ENCODE data around the gene CHL1. TPM values are rescaled to one million over a fixed set of nuclear protein-coding genes. Genes with fewer than 3 reads are reported as not detected.

Gene CHL1
- total and polyA plus RNA-seq, 12 donors = 0.55 to 28.8 (median 2.2) TPM

DNA sequence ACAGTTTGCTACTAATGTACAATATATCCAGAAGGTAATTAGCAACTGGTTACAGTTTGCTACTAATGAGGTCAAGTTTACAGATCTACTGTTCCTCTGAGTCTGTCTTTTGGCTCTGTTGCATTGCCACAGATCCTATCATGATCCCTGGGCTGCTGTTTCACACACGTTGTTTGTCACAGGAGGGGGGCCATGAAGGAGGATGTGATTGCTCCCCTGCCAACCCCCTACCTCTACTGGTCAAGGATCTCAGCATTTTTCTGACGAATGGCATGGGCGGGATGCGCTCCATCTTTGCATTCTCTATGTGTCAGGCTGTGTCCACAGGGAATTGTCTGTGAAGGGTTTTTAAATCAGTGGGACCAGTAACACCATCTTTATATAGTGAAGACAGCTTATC lies 91.9 kb downstream of the CHL1 start:
- ATAC-seq (no peak), DNase-seq (no peak)
- Histone ChIP-seq H3K36me3 (no peaks in the 10 kb centered on the region), H3K4me3 (no peak overlapping the region), H3K27ac (no peak overlapping the region), H3K9me3 (no peaks in the 10 kb centered on the region), H3K27me3 (no peaks in the 10 kb centered on the region), H3K4me1 (no peaks in the 10 kb centered on the region)
- TF ChIP-seq, protein P1, sequence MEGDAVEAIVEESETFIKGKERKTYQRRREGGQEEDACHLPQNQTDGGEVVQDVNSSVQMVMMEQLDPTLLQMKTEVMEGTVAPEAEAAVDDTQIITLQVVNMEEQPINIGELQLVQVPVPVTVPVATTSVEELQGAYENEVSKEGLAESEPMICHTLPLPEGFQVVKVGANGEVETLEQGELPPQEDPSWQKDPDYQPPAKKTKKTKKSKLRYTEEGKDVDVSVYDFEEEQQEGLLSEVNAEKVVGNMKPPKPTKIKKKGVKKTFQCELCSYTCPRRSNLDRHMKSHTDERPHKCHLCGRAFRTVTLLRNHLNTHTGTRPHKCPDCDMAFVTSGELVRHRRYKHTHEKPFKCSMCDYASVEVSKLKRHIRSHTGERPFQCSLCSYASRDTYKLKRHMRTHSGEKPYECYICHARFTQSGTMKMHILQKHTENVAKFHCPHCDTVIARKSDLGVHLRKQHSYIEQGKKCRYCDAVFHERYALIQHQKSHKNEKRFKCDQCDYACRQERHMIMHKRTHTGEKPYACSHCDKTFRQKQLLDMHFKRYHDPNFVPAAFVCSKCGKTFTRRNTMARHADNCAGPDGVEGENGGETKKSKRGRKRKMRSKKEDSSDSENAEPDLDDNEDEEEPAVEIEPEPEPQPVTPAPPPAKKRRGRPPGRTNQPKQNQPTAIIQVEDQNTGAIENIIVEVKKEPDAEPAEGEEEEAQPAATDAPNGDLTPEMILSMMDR (IDR thresholded peaks at IDR 0.05) = no peak
- intact Hi-C loops (cut with DNase I) = no loop called here
- 57 to 60% methylated on average over 4 of the region's 4 CpGs for WGBS, 2 donors

DNA sequence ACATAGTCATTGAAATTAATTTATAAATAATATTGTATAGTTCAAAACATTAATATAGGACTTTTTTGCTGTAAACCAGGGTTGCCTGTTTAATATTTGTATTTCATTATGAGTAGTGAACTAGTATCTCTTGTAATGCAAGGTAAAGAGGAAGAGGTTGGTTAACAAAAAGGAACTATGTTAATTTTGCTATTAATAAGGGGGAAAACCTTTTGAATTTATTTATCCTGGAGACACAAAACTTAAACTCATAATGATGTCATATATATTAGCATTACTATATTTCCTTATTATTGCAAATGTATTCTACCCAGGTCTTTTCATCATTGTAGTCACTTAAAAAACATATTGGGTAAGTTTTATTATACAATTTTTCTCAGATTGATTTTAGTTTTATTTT lies 94.5 kb downstream of the CHL1 start:
- no peak overlapping the region for H3K27ac ChIP-seq
- no peak for ATAC-seq
- no peaks in the 10 kb centered on the region for H3K36me3 ChIP-seq
- H3K4me3 ChIP-seq = no peak overlapping the region
- no peaks in the 10 kb centered on the region for H3K9me3 ChIP-seq
- intact Hi-C loops (cut with DNase I) = no loop called here
- DNase-seq = no peak
- H3K4me1 ChIP-seq = no peaks in the 10 kb centered on the region
- H3K27me3 ChIP-seq = no peaks in the 10 kb centered on the region
- TF ChIP-seq, protein P1 (IDR thresholded peaks at IDR 0.05) = no peak

DNA sequence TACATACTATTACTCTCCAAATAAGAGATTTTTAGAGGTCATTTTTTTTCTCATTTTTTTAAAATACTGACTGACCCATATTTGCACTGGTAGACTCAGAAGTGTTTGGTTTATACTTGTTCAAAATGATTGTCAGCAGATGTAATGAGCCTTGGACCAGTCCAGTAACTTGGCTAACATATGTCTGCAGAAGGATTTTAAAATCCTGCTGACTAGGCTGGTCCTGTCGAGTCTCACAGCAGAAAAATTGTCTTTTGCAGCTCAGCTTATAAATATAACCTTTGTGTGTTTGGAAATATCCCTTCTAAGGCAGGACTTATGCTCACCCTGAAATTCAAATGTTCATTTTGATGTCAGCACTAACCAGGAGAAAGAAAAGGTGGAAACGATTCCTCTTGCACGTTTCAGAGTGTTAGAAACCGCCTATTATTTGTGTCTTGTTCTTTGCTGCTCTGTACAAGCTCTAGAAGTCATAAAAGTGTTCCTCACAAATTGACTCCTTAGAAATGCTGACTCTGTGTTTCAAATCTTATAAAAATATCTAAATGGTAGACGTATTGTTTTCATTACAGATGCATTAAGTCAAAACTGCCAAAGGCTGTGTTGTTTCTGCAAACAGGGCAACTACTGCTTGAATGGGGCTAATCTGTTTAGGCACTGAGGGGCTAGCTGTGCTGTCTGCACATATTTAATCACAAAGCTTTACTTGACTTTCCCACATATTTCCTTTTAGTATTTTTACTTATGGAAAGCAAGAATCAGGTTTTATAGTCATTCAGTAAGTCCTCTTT lies 95.3 kb downstream of the CHL1 start:
- ATAC-seq (no peak), DNase-seq (no peak)
- Histone ChIP-seq H3K4me3 (no peak overlapping the region), H3K27ac (no peak overlapping the region), H3K4me1 (no peaks in the 10 kb centered on the region), H3K27me3 (no peaks in the 10 kb centered on the region), H3K36me3 (no peaks in the 10 kb centered on the region), H3K9me3 (no peaks in the 10 kb centered on the region)
- 67 to 73% methylated on average over 5 of the region's 5 CpGs for WGBS, 2 donors
- TF ChIP-seq, protein P1 (IDR thresholded peaks at IDR 0.05) = no peak
- intact Hi-C loops (cut with DNase I) = no loop called here

DNA sequence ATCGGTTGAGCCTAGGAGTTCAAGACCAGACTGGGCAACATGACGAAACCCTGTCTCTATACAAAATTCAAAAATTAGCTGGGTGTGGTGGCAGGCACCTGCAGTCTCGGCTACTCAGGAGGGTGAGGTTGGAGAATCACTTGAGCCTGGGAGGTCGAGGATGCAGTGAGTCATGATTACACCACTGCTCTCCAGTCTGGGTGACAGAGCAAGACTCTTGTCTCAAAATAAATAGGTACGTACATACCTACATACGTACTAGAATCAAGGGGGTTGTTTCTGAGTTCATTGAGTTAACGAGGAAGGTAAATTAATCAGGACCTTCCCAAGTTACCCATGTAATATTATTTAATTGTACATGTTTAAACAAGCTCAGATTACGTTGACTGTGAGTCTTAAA lies 97.5 kb downstream of the CHL1 start:
- TF ChIP-seq, protein P1 (IDR thresholded peaks at IDR 0.05) = no peak
- no peaks in the 10 kb centered on the region for H3K9me3 ChIP-seq
- H3K36me3 ChIP-seq = no peaks in the 10 kb centered on the region
- intact Hi-C loops (cut with DNase I) = no loop called here
- H3K27ac ChIP-seq = no peak overlapping the region
- H3K4me3 ChIP-seq = no peak overlapping the region
- no peaks in the 10 kb centered on the region for H3K27me3 ChIP-seq
- no peaks in the 10 kb centered on the region for H3K4me1 ChIP-seq
- ATAC-seq (no peak), DNase-seq (no peak)
- 76 to 77% methylated on average over 8 of the region's 8 CpGs for WGBS, 2 donors
